ENCODE measurements around the gene ATG14.

ATG14 gene

GRCh38 chr14:55404173-55404854 is 7.3 kb downstream of the ATG14 start:
- no peak overlapping the region for H3K4me3 ChIP-seq (replicated peaks; ENCODE audit: insufficient read depth, low read length)
- TF ChIP-seq CTCF (IDR thresholded peaks at IDR 0.05; ENCODE audit: insufficient read depth, low read length), result no peak
- no peak for TF ChIP-seq POLR2AphosphoS5 (IDR thresholded peaks at IDR 0.05; ENCODE audit: low read depth)
- no peak for TF ChIP-seq REST (IDR thresholded peaks at IDR 0.05; ENCODE audit: insufficient replicate concordance, low read depth)
- TF ChIP-seq GABPA (IDR thresholded peaks at IDR 0.05; ENCODE audit: low read depth), result no peak
- no peak for TF ChIP-seq SPI1 (IDR thresholded peaks at IDR 0.05; ENCODE audit: borderline replicate concordance, low read depth)

GRCh38 chr14:55401751-55402150 is 9.9 kb downstream of the ATG14 start:
- no peak for TF ChIP-seq REST (IDR thresholded peaks at IDR 0.05; ENCODE audit: insufficient replicate concordance, low read depth)
- no peak overlapping the region for H3K27ac ChIP-seq (replicated peaks)
- DNase-seq (ENCODE audit: low read depth in 1 of 2, low spot score in 1 of 2), result no peak
- H3K4me3 ChIP-seq (replicated peaks; ENCODE audit: insufficient read depth, low read length), result no peak overlapping the region
- no peaks in the 10 kb centered on the region for H3K27me3 ChIP-seq (ENCODE audit: insufficient read depth, poor library complexity, severe bottlenecking)

More at GRCh38 chr14:55404173-55404854, 7.3 kb downstream of the ATG14 start:
- H3K27ac ChIP-seq (replicated peaks), result no peak overlapping the region; the same call in 1 of the 2 replicates
- DNase-seq (ENCODE audit: low read depth in 1 of 2, low spot score in 1 of 2), result no peak
- H3K27me3 ChIP-seq (ENCODE audit: insufficient read depth, poor library complexity, severe bottlenecking), result no peaks in the 10 kb centered on the region

GRCh38 chr14:55399852-55400251 is 11.8 kb downstream of the ATG14 start:
- Histone ChIP-seq H3K27ac (replicated peaks) (no peak overlapping the region), H3K27me3 (ENCODE audit: insufficient read depth, poor library complexity, severe bottlenecking) (no peaks in the 10 kb centered on the region), H3K4me3 (replicated peaks; ENCODE audit: insufficient read depth, low read length) (no peak overlapping the region)
- TF ChIP-seq GABPA (IDR thresholded peaks at IDR 0.05; ENCODE audit: low read depth) (no peak), REST (IDR thresholded peaks at IDR 0.05; ENCODE audit: insufficient replicate concordance, low read depth) (no peak), POLR2AphosphoS5 (IDR thresholded peaks at IDR 0.05; ENCODE audit: low read depth) (no peak), SPI1 (IDR thresholded peaks at IDR 0.05; ENCODE audit: borderline replicate concordance, low read depth) (no peak), CTCF (IDR thresholded peaks at IDR 0.05; ENCODE audit: insufficient read depth, low read length) (no peak)
- no peak for DNase-seq (ENCODE audit: low read depth in 1 of 2, low spot score in 1 of 2)

All from HL-60 (cell line).